ENCODE results near the gene LRRC8D. TPM values are rescaled to one million over a fixed set of nuclear protein-coding genes. Genes with fewer than 3 reads are reported as not detected.
"Not testable (repeated sequence)": the region's sequence is repeated elsewhere in the genome, so short reads cannot be mapped to it uniquely, and the experiment has no call there.

The LRRC8D gene
- total and polyA plus RNA-seq, 11 donors: 2.1 to 16.5 (median 8.0) TPM

DNA sequence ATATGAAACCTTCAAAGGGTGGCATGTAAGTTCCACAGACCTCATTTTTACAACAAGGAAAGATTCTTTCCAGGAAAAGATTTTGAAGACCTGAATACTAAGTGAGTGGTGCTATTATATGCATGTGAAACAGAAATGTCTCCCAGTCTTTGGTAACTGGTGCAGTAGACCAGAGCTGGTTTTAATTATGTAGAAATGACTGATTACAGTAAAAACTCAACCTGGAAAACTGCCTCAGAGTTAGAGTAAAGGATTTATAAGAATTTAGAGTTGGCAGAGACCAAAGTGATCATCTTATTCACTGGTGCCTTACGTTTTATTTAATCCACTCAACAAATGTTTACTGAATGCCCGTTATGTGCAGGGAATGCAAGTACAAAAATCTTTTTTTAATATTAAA is 30.2 kb upstream of the LRRC8D start:
- H3K27ac ChIP-seq: no peak overlapping the region
- H3K36me3 ChIP-seq: no peaks in the 10 kb centered on the region
- H3K27me3 ChIP-seq: no peaks in the 10 kb centered on the region
- ATAC-seq: no peak
- no peak for TF ChIP-seq POLR2A (IDR thresholded peaks at IDR 0.05)
- TF ChIP-seq, protein P1, sequence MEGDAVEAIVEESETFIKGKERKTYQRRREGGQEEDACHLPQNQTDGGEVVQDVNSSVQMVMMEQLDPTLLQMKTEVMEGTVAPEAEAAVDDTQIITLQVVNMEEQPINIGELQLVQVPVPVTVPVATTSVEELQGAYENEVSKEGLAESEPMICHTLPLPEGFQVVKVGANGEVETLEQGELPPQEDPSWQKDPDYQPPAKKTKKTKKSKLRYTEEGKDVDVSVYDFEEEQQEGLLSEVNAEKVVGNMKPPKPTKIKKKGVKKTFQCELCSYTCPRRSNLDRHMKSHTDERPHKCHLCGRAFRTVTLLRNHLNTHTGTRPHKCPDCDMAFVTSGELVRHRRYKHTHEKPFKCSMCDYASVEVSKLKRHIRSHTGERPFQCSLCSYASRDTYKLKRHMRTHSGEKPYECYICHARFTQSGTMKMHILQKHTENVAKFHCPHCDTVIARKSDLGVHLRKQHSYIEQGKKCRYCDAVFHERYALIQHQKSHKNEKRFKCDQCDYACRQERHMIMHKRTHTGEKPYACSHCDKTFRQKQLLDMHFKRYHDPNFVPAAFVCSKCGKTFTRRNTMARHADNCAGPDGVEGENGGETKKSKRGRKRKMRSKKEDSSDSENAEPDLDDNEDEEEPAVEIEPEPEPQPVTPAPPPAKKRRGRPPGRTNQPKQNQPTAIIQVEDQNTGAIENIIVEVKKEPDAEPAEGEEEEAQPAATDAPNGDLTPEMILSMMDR (IDR thresholded peaks at IDR 0.05): no peak
- no peaks in the 10 kb centered on the region for H3K4me1 ChIP-seq
- 91 to 95% (median 93%) methylated on average over 2 of the region's 2 CpGs for WGBS, 4 donors
- no peak for DNase-seq
- H3K4me3 ChIP-seq: no peak overlapping the region
- intact Hi-C loops (cut with DNase I): no loop called here
- no peaks in the 10 kb centered on the region for H3K9me3 ChIP-seq

DNA sequence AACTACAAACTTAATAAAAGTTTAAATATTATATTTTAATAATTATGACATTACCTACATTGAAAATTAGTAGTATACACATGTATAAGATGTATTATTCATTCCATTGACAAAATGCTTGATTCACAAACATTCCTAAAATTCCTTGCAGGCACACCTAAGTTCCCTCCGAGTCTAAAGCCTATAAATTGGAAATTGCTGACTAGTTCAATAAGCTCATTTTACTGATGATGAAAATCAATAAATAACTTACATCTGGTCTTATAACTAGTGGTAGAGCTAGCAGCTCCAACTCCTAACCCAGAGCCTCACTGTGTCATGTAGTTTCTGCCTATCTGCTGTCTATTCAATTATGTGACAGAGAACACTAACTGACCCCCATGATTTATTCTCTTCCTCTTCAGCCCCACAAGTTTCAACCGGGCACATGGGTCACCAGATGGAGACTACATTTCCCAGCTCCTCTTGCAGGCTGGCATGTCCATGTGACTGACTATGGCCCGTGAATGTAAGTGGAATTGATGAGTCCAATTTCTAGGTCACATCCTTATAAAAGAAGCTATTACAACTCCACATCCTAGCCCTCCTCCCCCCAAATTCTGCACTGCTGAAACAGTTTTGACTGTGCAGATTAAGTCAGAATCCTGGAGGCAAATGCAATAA is 29.6 kb upstream of the LRRC8D start:
- no peak for DNase-seq
- Histone ChIP-seq H3K9me3 (no peaks in the 10 kb centered on the region), H3K36me3 (no peaks in the 10 kb centered on the region), H3K27ac (no peak overlapping the region), H3K4me1 (no peaks in the 10 kb centered on the region), H3K4me3 (no peak overlapping the region), H3K27me3 (no peaks in the 10 kb centered on the region)
- 70 to 79% (median 76%) methylated on average over 3 of the region's 3 CpGs for WGBS, 4 donors
- no peak for ATAC-seq
- intact Hi-C loops (cut with DNase I): no loop called here
- TF ChIP-seq, protein P1 (IDR thresholded peaks at IDR 0.05): no peak
- no peak for TF ChIP-seq POLR2A (IDR thresholded peaks at IDR 0.05)

DNA sequence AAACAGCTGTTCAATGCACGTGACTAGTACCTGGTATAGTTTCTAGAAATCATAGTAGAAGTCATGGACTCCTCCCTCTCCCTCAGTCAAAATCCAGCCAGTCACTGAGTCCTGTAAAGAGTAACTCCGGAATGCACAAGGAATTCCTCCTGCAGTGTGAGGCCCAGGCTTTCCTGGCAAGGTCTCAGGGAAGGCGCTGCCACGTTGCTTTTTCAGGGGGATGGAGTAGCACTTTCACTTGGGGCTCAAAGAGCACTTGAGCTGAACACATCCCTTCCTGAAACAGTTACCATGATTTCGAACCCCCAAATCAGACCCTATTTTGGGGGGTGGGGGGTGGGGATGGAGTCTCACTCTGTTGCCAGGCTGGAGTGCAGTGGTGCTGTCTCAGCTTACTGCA is 26.4 kb upstream of the LRRC8D start:
- 39 to 45% (median 43%) methylated on average over 5 of the region's 5 CpGs for WGBS, 4 donors
- H3K4me1 ChIP-seq: no peaks in the 10 kb centered on the region
- TF ChIP-seq, protein P1 (IDR thresholded peaks at IDR 0.05): no peak
- TF ChIP-seq POLR2A (IDR thresholded peaks at IDR 0.05): no peak
- intact Hi-C loops (cut with DNase I): no loop called here
- ATAC-seq (no peak), DNase-seq (no peak)
- H3K27me3 ChIP-seq: no peaks in the 10 kb centered on the region
- no peaks in the 10 kb centered on the region for H3K36me3 ChIP-seq
- no peak overlapping the region for H3K4me3 ChIP-seq
- no peak overlapping the region for H3K27ac ChIP-seq
- H3K9me3 ChIP-seq: no peaks in the 10 kb centered on the region

DNA sequence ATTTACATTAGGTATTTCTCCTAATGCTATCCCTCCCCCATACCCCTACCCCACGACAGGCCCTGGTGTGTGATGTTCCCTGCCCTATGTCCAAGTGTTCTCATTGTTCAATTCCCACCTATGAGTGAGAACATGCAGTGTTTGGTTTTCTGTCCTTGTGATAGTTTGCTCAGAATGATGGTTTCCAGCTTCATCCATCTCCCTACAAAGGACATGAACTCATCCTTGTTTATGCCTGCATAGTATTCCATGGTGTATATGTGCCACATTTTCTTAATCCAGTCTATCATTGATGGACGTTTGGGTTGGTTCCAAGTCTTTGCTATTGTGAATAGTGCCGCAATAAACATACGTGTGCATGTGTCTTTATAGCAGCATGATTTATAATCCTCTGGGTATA is 25.3 kb upstream of the LRRC8D start:
- H3K27ac ChIP-seq; H3K27me3 ChIP-seq; DNase-seq; H3K4me3 ChIP-seq; H3K9me3 ChIP-seq; H3K36me3 ChIP-seq; ATAC-seq; intact Hi-C loops (cut with DNase I); H3K4me1 ChIP-seq: not testable (repeated sequence)
- WGBS, 4 donors: 87 to 95% (median 92%) methylated on average over 3 to 4 of the region's 4 CpGs

DNA sequence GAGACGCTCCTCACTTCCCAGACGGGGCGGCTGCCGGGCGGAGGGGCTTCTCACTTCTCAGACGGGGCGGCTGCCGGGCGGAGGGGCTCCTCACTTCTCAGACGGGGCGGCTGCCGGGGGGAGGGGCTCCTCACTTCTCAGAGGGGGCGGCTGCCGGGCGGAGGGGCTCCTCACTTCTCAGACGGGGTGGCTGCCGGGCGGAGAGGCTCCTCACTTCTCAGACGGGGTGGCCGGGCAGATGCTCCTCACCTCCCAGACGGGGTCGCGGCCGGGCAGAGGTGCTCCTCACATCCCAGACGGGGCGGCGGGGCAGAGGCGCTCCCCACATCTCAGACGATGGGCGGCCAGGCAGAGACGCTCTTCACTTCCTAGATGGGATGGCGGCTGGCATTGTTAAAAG is 23.0 kb upstream of the LRRC8D start:
- H3K4me1 ChIP-seq; ATAC-seq; H3K9me3 ChIP-seq; H3K27me3 ChIP-seq; intact Hi-C loops (cut with DNase I); H3K27ac ChIP-seq; H3K4me3 ChIP-seq; H3K36me3 ChIP-seq; DNase-seq: not testable (repeated sequence)
- 91 to 100% (median 96%) methylated on average over 2 to 32 of the region's 32 CpGs for WGBS, 4 donors

Data from heart left ventricle (tissue), 16 donors.